T follicular helper cell (primary cell): ENCODE measurements around the gene SIK2.

Experiments
- DNase-seq: peaks from one replicate; pipeline ENCODE4 v3.0.0-alpha.2; 2020; ENCODE audit warnings: low read depth
- total RNA-seq, 2 experiments: gene quantifications; one replicate each; lab custom pipeline; 2026; lab: John Stamatoyannopoulos, UW

Gene SIK2
- 21.1 to 47.2 reads per million in 2 experiments for total RNA-seq

GRCh38 chr11:111601979-111602864 is at the start of gene SIK2:
TSS of gene SIK2 (plus strand) at chr11:111602449. CDS start at chr11:111602564, 115 bp downstream.
- peak; percentile 83 for DNase-seq

GRCh38 chr11:111554532-111554931 is 47.7 kb upstream of the SIK2 start:
- DNase-seq: no peak

GRCh38 chr11:111555255-111555654 is 47.0 kb upstream of the SIK2 start:
- DNase-seq: no peak

GRCh38 chr11:111557425-111558111 is 44.7 kb upstream of the SIK2 start:
- no peak for DNase-seq

GRCh38 chr11:111559800-111560464 is 42.3 kb upstream of the SIK2 start:
- DNase-seq: no peak

- DNase-seq: no peak
These were observed 41.4 kb upstream of the SIK2 start for GRCh38 chr11:111560800-111561199.

- no peak for DNase-seq
These were observed 40.9 kb upstream of the SIK2 start for GRCh38 chr11:111561306-111561705.

GRCh38 chr11:111561791-111562325 is 40.4 kb upstream of the SIK2 start:
- no peak for DNase-seq

- no peak for DNase-seq
These were observed 39.4 kb upstream of the SIK2 start for GRCh38 chr11:111562692-111563389.

- peak; percentile 40 for DNase-seq
These were observed 37.0 kb upstream of the SIK2 start for GRCh38 chr11:111565114-111565720.

GRCh38 chr11:111566324-111566723 is 35.9 kb upstream of the SIK2 start:
- no peak for DNase-seq

- no peak for DNase-seq
These were observed 32.8 kb upstream of the SIK2 start for GRCh38 chr11:111569476-111569875.

- no peak for DNase-seq
These were observed 31.5 kb upstream of the SIK2 start for GRCh38 chr11:111570796-111571195.

- DNase-seq: no peak
These were observed 30.3 kb upstream of the SIK2 start for GRCh38 chr11:111571829-111572501.

GRCh38 chr11:111572581-111572980 is 29.7 kb upstream of the SIK2 start:
- DNase-seq: no peak

- no peak for DNase-seq
These were observed 28.4 kb upstream of the SIK2 start for GRCh38 chr11:111573821-111574249.

- no peak for DNase-seq
These were observed 27.6 kb upstream of the SIK2 start for GRCh38 chr11:111574373-111575225.

GRCh38 chr11:111575740-111576139 is 26.5 kb upstream of the SIK2 start:
- no peak for DNase-seq

- DNase-seq: no peak
These were observed 24.4 kb upstream of the SIK2 start for GRCh38 chr11:111577821-111578220.

GRCh38 chr11:111581341-111581740 is 20.9 kb upstream of the SIK2 start:
- DNase-seq: no peak
